DOHH2 (cell line): ENCODE data around the gene CBS.

Experiments
- EZH2phosphoT487 ChIP-seq: fragments of 200-600 bp; sonication (generic); IDR thresholded peaks from 2 replicates; pipeline ENCODE4 v1.6.1; 2017; ENCODE audit warnings: borderline replicate concordance, mild to moderate bottlenecking, antibody characterized with exemption, low read length, moderate library complexity, mixed read lengths
- TF ChIP-seq, protein P1 (sequence below): fragments of 200-600 bp; sonication (generic); IDR thresholded peaks from one replicate; pipeline ENCODE4 v1.5.1; 2014; ENCODE audit warnings: antibody characterized with exemption, mild to moderate bottlenecking, low read depth, low read length; ENCODE audit not compliant: poor library complexity, severe bottlenecking

DNA sequence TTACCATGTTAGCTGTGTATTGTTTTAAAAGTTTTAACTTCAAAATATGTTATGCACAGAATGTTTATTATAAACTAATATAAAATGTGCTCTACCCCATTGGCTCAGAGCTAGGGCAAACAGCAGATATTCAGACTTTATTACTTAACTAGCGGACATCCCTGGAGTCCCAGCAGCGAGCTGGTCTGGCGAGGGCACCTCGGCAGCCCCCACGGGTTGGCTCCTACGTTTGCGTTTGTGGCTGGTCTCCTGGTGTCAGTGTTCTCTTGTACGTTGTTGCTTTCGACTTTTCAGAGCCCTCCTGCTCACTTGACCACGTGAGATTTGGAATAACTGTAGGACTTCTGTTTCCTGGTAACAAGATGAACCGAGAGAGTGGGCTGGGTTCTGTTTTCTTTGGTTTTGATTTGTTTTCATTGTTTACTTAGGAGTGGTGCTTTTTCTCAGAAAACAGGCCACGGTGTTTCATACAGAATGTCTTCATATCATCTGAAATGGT is 44.5 kb downstream of the CBS start:
- TF ChIP-seq, protein P1, sequence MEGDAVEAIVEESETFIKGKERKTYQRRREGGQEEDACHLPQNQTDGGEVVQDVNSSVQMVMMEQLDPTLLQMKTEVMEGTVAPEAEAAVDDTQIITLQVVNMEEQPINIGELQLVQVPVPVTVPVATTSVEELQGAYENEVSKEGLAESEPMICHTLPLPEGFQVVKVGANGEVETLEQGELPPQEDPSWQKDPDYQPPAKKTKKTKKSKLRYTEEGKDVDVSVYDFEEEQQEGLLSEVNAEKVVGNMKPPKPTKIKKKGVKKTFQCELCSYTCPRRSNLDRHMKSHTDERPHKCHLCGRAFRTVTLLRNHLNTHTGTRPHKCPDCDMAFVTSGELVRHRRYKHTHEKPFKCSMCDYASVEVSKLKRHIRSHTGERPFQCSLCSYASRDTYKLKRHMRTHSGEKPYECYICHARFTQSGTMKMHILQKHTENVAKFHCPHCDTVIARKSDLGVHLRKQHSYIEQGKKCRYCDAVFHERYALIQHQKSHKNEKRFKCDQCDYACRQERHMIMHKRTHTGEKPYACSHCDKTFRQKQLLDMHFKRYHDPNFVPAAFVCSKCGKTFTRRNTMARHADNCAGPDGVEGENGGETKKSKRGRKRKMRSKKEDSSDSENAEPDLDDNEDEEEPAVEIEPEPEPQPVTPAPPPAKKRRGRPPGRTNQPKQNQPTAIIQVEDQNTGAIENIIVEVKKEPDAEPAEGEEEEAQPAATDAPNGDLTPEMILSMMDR: no peak
- TF ChIP-seq EZH2phosphoT487: no peak
